Stimulated activated effector memory CD8-positive, alpha-beta T cell treated with anti-CD3 and anti-CD28 coated beads, Interleukin-12 subunit alpha, Interleukin-12 subunit beta, amount 100 ng/mL, for 72 hours (primary cell): ENCODE measurements around the gene HIRIP3.

ENCODE experiments used
- ATAC-seq: fragments of 150-1000 bp; cut with Tn5 transposase; 2 replicates; pipeline ENCODE4 v1.10.0; 2021
- DNase-seq, 2 donors: peaks; one replicate each; pipeline ENCODE4 v3.0.0; 2021 to 2022; ENCODE audit warnings: low spot score in 2 of 2
- H3K27ac Mint-ChIP-seq: one replicate; pipeline ENCODE4 v1.8.0; 2022; ENCODE audit warnings: mild to moderate bottlenecking, mixed read lengths
- H3K36me3 Mint-ChIP-seq: one replicate; pipeline ENCODE4 v1.8.0; 2022; ENCODE audit warnings: mild to moderate bottlenecking, mixed read lengths
- H3K4me1 Mint-ChIP-seq: one replicate; pipeline ENCODE4 v1.8.0; 2022; ENCODE audit warnings: mixed read lengths
- H3K4me3 Mint-ChIP-seq: one replicate; pipeline ENCODE4 v1.8.0; 2022; ENCODE audit warnings: mild to moderate bottlenecking, mixed read lengths
- H3K9me3 Mint-ChIP-seq: one replicate; pipeline ENCODE4 v1.8.0; 2022; ENCODE audit warnings: mixed read lengths

Gene HIRIP3

GRCh38 chr16:30007378-30007895, 12.0 kb upstream of the HIRIP3 start:
- Mint-ChIP-seq H3K27ac (peak overlapping the region; percentile 34), H3K9me3 (no peaks in the 10 kb centered on the region), H3K4me1 (peaks cover 31% of the 10 kb centered on the region), H3K36me3 (peaks cover 27% of the 10 kb centered on the region), H3K4me3 (no peak overlapping the region)
- DNase-seq = no peak
- ATAC-seq = no peak

- Mint-ChIP-seq H3K36me3 (peaks cover 29% of the 10 kb centered on the region), H3K4me3 (no peak overlapping the region), H3K27ac (peak overlapping the region; percentile 34), H3K9me3 (no peaks in the 10 kb centered on the region), H3K4me1 (peaks cover 33% of the 10 kb centered on the region)
- ATAC-seq = no peak
- DNase-seq = no peak
Observed at GRCh38 chr16:30006659-30007377, 11.4 kb upstream of the HIRIP3 start.

- peaks cover 34% of the 10 kb centered on the region for H3K4me1 Mint-ChIP-seq
- H3K4me3 Mint-ChIP-seq = no peak overlapping the region
- no peak for ATAC-seq
- peaks cover 32% of the 10 kb centered on the region for H3K36me3 Mint-ChIP-seq
- DNase-seq = no peak
- no peaks in the 10 kb centered on the region for H3K9me3 Mint-ChIP-seq
- peak overlapping the region; percentile 12 for H3K27ac Mint-ChIP-seq
Observed at GRCh38 chr16:30006095-30006473, 10.7 kb upstream of the HIRIP3 start.

GRCh38 chr16:30005341-30006094, 10.1 kb upstream of the HIRIP3 start:
- Mint-ChIP-seq H3K27ac (no peak overlapping the region), H3K36me3 (peaks cover 37% of the 10 kb centered on the region), H3K4me1 (peaks cover 32% of the 10 kb centered on the region), H3K4me3 (no peak overlapping the region), H3K9me3 (no peaks in the 10 kb centered on the region)
- ATAC-seq (peak; percentile 57), DNase-seq (no peak)

GRCh38 chr16:30004811-30005242, 9.4 kb upstream of the HIRIP3 start:
- DNase-seq (no peak), ATAC-seq (no peak)
- Mint-ChIP-seq H3K36me3 (peaks cover 44% of the 10 kb centered on the region), H3K27ac (no peak overlapping the region), H3K4me3 (no peak overlapping the region), H3K4me1 (peaks cover 26% of the 10 kb centered on the region), H3K9me3 (no peaks in the 10 kb centered on the region)

- peaks cover 48% of the 10 kb centered on the region for H3K36me3 Mint-ChIP-seq
- H3K9me3 Mint-ChIP-seq = no peaks in the 10 kb centered on the region
- ATAC-seq = no peak
- peak overlapping the region; percentile 37 for H3K27ac Mint-ChIP-seq
- no peak for DNase-seq
- no peak overlapping the region for H3K4me3 Mint-ChIP-seq
- H3K4me1 Mint-ChIP-seq = peaks cover 28% of the 10 kb centered on the region
Observed at GRCh38 chr16:30004424-30004776, 9.0 kb upstream of the HIRIP3 start.

- H3K9me3 Mint-ChIP-seq = no peaks in the 10 kb centered on the region
- DNase-seq = no peak
- H3K4me1 Mint-ChIP-seq = peaks cover 30% of the 10 kb centered on the region
- no peak overlapping the region for H3K4me3 Mint-ChIP-seq
- H3K36me3 Mint-ChIP-seq = peaks cover 54% of the 10 kb centered on the region
- no peak for ATAC-seq
- H3K27ac Mint-ChIP-seq = peak overlapping the region; percentile 37
Observed at GRCh38 chr16:30003670-30004423, 8.4 kb upstream of the HIRIP3 start.

- DNase-seq (no peak), ATAC-seq (no peak)
- Mint-ChIP-seq H3K4me3 (no peak overlapping the region), H3K36me3 (peaks cover 65% of the 10 kb centered on the region), H3K9me3 (no peaks in the 10 kb centered on the region), H3K4me1 (peaks cover 30% of the 10 kb centered on the region), H3K27ac (peak overlapping the region; percentile 56)
Observed at GRCh38 chr16:30002614-30003346, 7.4 kb upstream of the HIRIP3 start.

- Mint-ChIP-seq H3K4me1 (peaks cover 42% of the 10 kb centered on the region), H3K9me3 (no peaks in the 10 kb centered on the region), H3K27ac (peak overlapping the region; percentile 56), H3K36me3 (peaks cover 83% of the 10 kb centered on the region), H3K4me3 (no peak overlapping the region)
- no peak for ATAC-seq
- no peak for DNase-seq
Observed at GRCh38 chr16:30000735-30001631, 5.6 kb upstream of the HIRIP3 start.

GRCh38 chr16:29999605-30000004, 4.2 kb upstream of the HIRIP3 start:
- Mint-ChIP-seq H3K9me3 (no peaks in the 10 kb centered on the region), H3K4me3 (no peak overlapping the region), H3K36me3 (peaks cover 86% of the 10 kb centered on the region), H3K4me1 (peaks cover 53% of the 10 kb centered on the region), H3K27ac (peak overlapping the region; percentile 58)
- ATAC-seq (no peak), DNase-seq (no peak)

GRCh38 chr16:29996766-29997250, 1.4 kb upstream of the HIRIP3 start:
- no peaks in the 10 kb centered on the region for H3K9me3 Mint-ChIP-seq
- H3K36me3 Mint-ChIP-seq = peaks cover 95% of the 10 kb centered on the region
- H3K27ac Mint-ChIP-seq = peak overlapping the region; percentile 99
- ATAC-seq = no peak
- H3K4me1 Mint-ChIP-seq = peaks cover 47% of the 10 kb centered on the region
- H3K4me3 Mint-ChIP-seq = peak overlapping the region; percentile 98
- no peak for DNase-seq

GRCh38 chr16:29995911-29996765, 721 bp upstream of the HIRIP3 start, which contains the start of gene INO80E:
TSS of gene INO80E (plus strand) at chr16:29996241. CDS start at chr16:29996311, 70 bp downstream.
- Mint-ChIP-seq H3K27ac (peak within 1 kb of the TSS; percentile 99), H3K4me1 (peaks cover 44% of the 10 kb centered on the region), H3K4me3 (peak within 1 kb of the TSS; percentile 98), H3K36me3 (peaks cover 97% of the 10 kb centered on the region), H3K9me3 (no peaks in the 10 kb centered on the region)
- ATAC-seq (peak; percentile 99), DNase-seq (peak; percentile 96 to 99)
